ENCODE data around the gene UGT1A10.
"Not testable (repeated sequence)": the region's sequence is repeated elsewhere in the genome, so short reads cannot be mapped to it uniquely, and the experiment has no call there.

UGT1A10 gene

DNA sequence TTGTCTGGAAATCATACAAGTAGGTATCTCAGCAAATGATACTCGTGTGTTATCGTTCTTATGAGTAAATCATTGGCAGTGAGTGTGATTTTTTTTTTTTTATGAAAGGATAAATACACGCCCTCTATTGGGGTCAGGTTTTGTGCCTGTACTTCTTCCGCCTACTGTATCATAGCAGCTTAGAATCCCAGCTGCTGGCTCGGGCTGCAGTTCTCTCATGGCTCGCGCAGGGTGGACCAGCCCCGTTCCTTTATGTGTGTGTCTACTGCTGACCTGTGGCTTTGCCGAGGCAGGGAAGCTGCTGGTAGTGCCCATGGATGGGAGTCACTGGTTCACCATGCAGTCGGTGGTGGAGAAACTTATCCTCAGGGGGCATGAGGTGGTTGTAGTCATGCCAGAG, at the start of gene UGT1A10:
TSS of gene UGT1A10 (plus strand) at position 143 of the 400 bp plus-strand sequence. CDS start at position 218, 75 bp downstream.
- DNase-seq; H3K4me3 Mint-ChIP-seq; H3K27ac Mint-ChIP-seq; H3K36me3 Mint-ChIP-seq (ENCODE audit: low read depth): not testable (repeated sequence)
- Mint-ChIP-seq H3K4me1 (peaks cover 21% of the 10 kb centered on the region), H3K27me3 (ENCODE audit: low read depth, poor library complexity) (peaks cover 17% of the 10 kb centered on the region), H3K9me3 (peaks cover 24% of the 10 kb centered on the region)

DNA sequence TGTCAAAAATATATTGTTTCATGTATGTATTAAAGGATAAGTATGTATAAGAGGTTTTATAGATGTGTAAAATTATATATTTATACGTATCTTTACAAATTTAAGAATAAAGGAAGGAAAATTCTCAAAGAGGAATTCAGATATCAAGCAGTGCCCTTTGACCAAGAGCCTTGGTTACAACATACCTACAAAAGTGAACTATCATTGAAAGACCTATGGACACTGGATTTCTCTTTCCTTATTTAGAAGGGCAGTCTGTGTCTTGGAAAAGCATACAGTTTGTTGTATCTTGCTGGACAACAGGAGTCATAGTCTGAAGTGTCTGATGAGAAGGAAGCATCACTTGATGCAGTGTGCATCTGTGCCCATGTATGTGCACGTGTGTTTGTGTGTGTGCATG, 47.8 kb upstream of the UGT1A10 start:
- no peak for DNase-seq
- Mint-ChIP-seq H3K27ac (no peak overlapping the region), H3K4me1 (peaks cover 11% of the 10 kb centered on the region), H3K36me3 (ENCODE audit: low read depth) (peaks cover 9% of the 10 kb centered on the region), H3K27me3 (ENCODE audit: low read depth, poor library complexity) (peaks cover 6% of the 10 kb centered on the region), H3K4me3 (no peak overlapping the region), H3K9me3 (peaks cover 12% of the 10 kb centered on the region)
- TF ChIP-seq, protein P1, sequence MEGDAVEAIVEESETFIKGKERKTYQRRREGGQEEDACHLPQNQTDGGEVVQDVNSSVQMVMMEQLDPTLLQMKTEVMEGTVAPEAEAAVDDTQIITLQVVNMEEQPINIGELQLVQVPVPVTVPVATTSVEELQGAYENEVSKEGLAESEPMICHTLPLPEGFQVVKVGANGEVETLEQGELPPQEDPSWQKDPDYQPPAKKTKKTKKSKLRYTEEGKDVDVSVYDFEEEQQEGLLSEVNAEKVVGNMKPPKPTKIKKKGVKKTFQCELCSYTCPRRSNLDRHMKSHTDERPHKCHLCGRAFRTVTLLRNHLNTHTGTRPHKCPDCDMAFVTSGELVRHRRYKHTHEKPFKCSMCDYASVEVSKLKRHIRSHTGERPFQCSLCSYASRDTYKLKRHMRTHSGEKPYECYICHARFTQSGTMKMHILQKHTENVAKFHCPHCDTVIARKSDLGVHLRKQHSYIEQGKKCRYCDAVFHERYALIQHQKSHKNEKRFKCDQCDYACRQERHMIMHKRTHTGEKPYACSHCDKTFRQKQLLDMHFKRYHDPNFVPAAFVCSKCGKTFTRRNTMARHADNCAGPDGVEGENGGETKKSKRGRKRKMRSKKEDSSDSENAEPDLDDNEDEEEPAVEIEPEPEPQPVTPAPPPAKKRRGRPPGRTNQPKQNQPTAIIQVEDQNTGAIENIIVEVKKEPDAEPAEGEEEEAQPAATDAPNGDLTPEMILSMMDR (IDR thresholded peaks at IDR 0.05), result no peak

DNA sequence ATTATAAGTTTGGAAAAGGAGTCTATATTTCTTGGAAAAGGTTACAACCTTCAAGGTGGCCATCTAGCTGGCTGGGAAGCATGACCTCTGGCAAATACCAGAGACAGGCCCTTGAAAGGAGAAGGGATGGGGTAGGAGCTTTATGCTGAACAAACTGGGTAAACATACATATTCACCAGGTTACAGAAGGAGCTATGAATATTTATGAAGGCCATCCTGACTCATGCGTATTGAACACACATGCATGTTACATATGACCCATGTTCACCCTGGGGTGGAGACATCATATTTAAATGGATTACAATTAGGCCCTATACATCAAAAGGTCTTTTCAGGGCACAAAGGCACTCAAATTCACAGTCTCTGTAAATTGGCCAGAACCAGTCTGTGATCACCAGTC, 43.5 kb upstream of the UGT1A10 start:
- not testable (repeated sequence) for H3K27ac Mint-ChIP-seq; H3K36me3 Mint-ChIP-seq (ENCODE audit: low read depth); H3K27me3 Mint-ChIP-seq (ENCODE audit: low read depth, poor library complexity); H3K9me3 Mint-ChIP-seq; H3K4me3 Mint-ChIP-seq; H3K4me1 Mint-ChIP-seq; DNase-seq

DNA sequence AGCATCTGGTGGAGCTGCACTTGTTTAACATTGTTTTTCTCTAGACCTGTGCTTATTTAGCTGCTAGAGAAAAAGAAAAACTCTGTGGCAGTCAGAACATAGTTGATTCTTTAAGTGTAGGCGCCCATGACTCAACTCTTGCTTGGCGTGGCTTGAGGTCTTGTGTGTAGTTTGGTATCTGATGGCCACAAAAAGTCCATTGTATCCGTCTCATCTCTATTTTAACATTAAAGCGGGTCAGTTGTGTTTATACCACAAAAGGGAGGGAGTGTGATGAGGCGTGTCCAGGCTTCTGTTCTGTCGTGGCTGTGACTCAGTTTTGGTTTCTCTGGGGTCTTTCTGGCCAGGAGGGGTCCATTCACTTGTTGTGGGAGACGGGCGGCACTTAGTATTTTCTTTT, 43.0 kb upstream of the UGT1A10 start:
- peaks cover 5% of the 10 kb centered on the region for H3K9me3 Mint-ChIP-seq
- DNase-seq, result no peak
- H3K4me3 Mint-ChIP-seq, result no peak overlapping the region
- H3K4me1 Mint-ChIP-seq, result no peaks in the 10 kb centered on the region
- TF ChIP-seq, protein P1 (IDR thresholded peaks at IDR 0.05), result no peak
- H3K27me3 Mint-ChIP-seq (ENCODE audit: low read depth, poor library complexity), result peaks cover 9% of the 10 kb centered on the region
- H3K36me3 Mint-ChIP-seq (ENCODE audit: low read depth), result no peaks in the 10 kb centered on the region
- no peak overlapping the region for H3K27ac Mint-ChIP-seq

DNA sequence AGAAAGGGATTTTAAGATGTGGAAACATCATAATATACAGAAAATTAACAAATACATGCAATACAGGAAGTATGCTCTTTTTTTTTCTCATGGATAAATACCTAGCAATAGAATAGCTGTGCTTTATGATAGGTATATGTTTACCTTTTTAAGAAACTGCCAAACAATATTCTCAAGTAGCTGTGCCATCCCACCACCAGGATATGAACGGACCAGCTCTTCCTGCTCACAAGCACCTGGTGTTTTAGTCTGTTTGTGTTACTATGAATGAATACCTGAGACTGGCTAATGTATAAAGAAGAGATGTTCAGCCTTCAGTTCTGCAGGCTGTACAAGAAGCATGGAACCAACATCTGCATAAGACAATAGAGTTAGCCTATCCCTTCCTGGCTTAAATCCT, 38.7 kb upstream of the UGT1A10 start:
- peaks cover 27% of the 10 kb centered on the region for H3K27me3 Mint-ChIP-seq (ENCODE audit: low read depth, poor library complexity)

DNA sequence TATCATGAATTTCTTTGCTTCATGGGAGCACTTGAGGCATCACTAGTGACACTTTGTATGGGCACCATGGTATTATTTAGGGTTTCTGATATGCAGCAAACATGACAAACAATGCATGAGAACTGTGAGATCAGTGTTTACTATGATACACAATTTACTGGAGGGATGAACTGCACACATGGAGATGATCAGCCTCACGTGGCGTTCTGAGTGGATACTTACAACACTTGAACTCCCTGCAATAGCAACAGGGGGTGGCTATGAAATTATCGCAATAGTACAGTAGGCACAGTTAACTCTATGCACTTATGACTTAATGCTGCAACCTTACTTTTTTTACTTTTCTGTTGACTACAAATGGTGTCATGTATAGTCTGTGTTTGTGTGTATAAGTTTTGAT, 37.3 kb upstream of the UGT1A10 start:
- TF ChIP-seq, protein P1 (IDR thresholded peaks at IDR 0.05), result no peak
- H3K36me3 Mint-ChIP-seq (ENCODE audit: low read depth), result no peaks in the 10 kb centered on the region
- H3K4me1 Mint-ChIP-seq, result no peaks in the 10 kb centered on the region
- H3K4me3 Mint-ChIP-seq, result no peak overlapping the region
- peaks cover 24% of the 10 kb centered on the region for H3K27me3 Mint-ChIP-seq (ENCODE audit: low read depth, poor library complexity)
- no peak for DNase-seq
- H3K9me3 Mint-ChIP-seq, result peaks cover 24% of the 10 kb centered on the region
- H3K27ac Mint-ChIP-seq, result no peak overlapping the region

More for the DNA sequence above, 38.7 kb upstream of the UGT1A10 start:
- DNase-seq, result no peak
- peaks cover 10% of the 10 kb centered on the region for H3K9me3 Mint-ChIP-seq
- TF ChIP-seq, protein P1 (IDR thresholded peaks at IDR 0.05), result no peak
- H3K4me1 Mint-ChIP-seq, result no peaks in the 10 kb centered on the region
- no peak overlapping the region for H3K4me3 Mint-ChIP-seq
- no peak overlapping the region for H3K27ac Mint-ChIP-seq
- no peaks in the 10 kb centered on the region for H3K36me3 Mint-ChIP-seq (ENCODE audit: low read depth)

DNA sequence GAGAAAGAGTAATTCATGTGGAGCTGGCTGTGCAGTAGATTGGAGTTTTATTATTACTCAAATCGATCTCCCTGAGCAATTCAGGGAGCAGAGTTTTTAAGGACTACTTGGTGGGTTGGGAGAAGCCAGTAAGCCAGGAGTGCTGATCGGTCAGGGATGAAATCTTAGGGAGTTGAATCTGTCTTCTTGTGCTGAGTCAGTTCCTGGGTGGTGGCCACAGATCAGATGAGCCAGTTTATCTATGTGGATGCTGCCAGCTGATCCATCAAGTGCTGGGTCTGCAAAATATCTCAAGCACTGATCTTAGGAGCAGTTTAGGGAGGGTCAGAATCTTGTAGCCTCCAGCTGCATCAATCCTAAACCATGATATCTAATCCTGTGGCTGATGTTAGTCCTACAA, 35.9 kb upstream of the UGT1A10 start:
- H3K27ac Mint-ChIP-seq, result no peak overlapping the region
- no peak for DNase-seq
- TF ChIP-seq, protein P1 (IDR thresholded peaks at IDR 0.05), result no peak

More for the DNA sequence above, 35.9 kb upstream of the UGT1A10 start:
- Mint-ChIP-seq H3K4me1 (no peaks in the 10 kb centered on the region), H3K36me3 (ENCODE audit: low read depth) (no peaks in the 10 kb centered on the region), H3K27me3 (ENCODE audit: low read depth, poor library complexity) (peaks cover 27% of the 10 kb centered on the region), H3K4me3 (no peak overlapping the region), H3K9me3 (peaks cover 21% of the 10 kb centered on the region)
